Right lobe of liver (tissue), 4 donors: ENCODE results near the gene ARID3A.

Experiments used
- CTCF ChIP-seq, 4 donors: fragments of 200-600 bp in 3 of 4; fragments of 450-650 bp in 1 of 4; IDR thresholded peaks; one replicate each; pipeline versions ENCODE4 v1.5.1 to v1.8.0; 2016 to 2022; ENCODE audit warnings: antibody characterized with exemption in 4 of 4, mild to moderate bottlenecking in 2 of 4
- POLR2A ChIP-seq: fragments of 450-650 bp; IDR thresholded peaks from one replicate; pipeline ENCODE4 v1.6.1; 2017; ENCODE audit warnings: antibody characterized with exemption, mild to moderate bottlenecking
- donor health status: DM: no; HTN: no; CAD: no.
- donor health status: DM: no; HTN: no; CAD: no.
- donor health status: DM: no; HTN: yes; CAD: no.

- TF ChIP-seq CTCF (IDR thresholded peaks at IDR 0.05) (peak in 1 of 4 donors; percentile 16), POLR2A (peak; percentile 89)
Observed at GRCh38 chr19:1020868-1021425, 95.1 kb downstream of the ARID3A start, which contains the start of gene TMEM259.
